GM19035 (cell line): Measurements from ENCODE around the gene GPR62.

Source experiments
- ATAC-seq: cut with Tn5 transposase; IDR thresholded peaks from one replicate; pipeline ENCODE4 v1.9.1; 2021; ENCODE audit not compliant: unreplicated experiment

Gene GPR62

DNA sequence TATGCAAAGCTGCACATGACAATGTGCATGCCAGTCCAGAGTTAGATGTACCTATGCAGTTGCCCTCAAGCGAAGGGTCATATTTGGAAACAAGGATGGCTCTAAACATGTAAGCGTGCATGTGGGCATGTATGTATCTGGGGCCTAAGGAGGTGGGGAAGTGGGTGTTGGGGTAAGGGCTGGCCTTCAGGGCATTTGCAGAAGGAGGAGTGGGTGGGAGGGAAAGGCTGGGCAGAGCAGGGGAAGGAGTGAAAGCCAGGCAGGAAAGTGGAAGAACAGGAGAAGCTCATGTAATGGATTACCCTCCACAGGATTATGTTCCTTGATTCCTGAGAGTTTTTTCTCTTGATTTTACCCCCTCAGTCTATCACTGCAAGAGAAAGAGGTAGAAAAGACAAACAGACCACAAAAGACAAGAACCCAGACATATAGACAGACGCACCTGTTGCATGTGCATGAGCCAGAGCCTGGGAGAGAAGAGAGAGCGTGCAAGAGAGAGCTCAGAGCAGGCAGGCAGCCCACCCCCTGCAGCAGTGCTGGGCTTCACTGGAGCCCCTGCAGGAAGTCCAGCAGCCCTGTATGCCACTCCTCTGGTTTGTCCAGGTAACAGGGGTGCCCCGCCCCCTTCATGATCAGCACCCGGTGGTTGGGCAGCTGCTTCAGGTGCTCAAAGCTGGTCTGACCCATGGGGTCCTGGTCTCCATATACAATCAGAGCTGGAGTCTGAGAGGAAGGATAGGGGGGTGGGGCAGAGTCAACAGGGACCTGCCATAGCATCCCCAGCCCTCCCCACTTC, 13.9 kb downstream of the GPR62 start:
- ATAC-seq: no peak

DNA sequence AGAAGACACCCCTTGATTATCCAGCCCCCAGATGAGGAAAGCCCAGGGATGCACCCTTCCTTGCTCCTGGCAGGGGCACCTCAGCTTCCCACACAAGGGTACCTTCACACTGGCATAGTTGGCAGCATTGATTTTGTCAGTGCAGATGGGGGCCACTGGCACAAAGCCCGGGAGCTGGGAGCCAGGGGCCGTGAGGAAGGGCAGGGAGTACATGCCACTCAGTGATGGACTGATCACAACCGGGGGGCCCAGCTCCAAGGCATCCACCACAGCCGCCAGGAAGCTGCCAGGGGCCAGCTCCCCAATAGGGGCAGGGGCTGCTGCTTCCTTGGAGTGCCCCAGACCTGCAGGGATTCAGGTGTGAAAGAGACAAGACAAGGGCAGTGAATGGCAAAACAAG, 14.7 kb downstream of the GPR62 start:
- no peak for ATAC-seq

- no peak for ATAC-seq
Measured at GRCh38 chr3:51970606-51971300, 15.6 kb downstream of the GPR62 start.

- no peak for ATAC-seq
Measured at GRCh38 chr3:51971350-51971749, 16.2 kb downstream of the GPR62 start.

DNA sequence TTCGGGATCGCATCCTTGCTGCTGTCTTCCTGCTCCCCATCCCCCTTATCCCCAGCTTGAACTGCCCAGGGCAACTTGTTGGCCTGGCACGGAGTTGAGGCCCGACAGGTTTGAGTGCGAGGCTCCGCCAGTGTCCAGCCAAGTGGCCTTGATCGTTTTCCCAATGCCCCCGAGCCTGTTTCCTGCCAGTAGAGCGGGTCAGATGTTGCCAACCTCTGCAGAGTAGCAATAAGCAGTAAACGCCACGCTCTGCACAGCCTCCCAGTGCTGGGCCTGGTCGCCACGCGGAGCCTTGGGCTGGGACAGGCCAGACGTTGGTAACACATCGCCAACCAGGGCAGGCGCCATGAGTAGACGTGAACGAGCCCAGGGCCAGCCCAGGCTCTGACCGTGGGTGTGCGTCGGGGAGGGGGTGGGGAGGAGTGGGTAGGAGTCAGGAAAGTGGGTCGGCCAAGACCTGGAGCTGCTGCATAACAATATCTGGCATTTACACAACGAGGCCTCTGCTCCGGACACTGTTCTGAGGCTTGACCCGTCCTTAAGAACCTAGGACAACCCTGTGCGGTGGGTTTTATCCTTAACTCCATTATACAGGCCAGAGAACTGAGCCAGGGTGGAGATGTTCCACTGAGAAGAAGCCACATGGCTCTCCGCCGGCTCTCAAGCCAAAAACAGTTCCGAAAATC, 19.2 kb downstream of the GPR62 start:
- peak; percentile 16 for ATAC-seq

DNA sequence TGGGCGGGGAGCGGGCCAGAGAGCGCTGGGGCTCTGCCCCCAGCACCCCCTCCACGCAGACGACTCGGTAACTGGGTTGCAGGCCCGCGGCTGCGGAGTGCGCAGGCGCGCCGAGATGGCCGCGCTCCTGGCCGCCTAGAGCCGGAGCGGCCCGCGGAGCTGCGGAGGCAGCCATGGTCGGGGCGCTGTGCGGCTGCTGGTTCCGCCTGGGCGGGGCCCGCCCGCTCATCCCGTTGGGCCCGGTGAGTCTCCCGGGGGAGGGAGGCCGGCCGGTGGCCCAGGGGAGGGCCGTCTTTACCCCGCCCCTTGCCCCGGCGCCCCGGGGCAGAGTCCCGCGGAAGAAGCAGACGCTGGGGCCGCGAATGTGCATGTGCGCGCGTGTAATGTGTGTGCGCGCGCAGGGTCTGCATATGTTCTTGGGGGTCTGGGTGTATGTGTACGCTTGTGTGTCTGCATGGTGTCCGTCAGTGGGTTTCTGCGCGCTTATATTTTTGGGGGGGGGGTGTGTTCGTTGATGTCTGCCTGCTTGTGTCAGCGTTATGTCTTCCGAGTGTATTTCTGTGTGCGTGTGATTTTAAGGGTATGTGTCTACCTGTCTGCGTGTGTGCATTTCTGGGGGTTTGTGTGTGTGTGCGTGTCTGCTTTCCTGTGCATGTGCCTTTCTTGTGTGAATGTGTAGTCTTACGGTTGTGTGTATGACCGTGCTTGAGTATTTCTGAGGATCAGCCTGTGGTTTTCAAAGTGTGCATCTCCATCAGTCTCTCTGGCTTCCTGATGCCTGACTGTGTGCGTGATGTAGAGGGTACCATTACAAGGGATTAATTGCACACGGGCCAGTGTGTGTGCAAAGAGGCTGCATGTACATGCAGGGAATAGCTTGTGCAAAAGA, 20.0 kb downstream of the GPR62 start, which contains the start of gene ABHD14A:
Gene ABHD14A, plus strand, starts transcription at position 102 of the 889 bp plus-strand sequence. Its CDS starts 72 bp downstream, at position 174.
- peak; percentile 74 for ATAC-seq

- no peak for ATAC-seq
Measured at GRCh38 chr3:51975852-51976549, 20.8 kb downstream of the GPR62 start.

- ATAC-seq: no peak
Measured at GRCh38 chr3:51977446-51978142, 22.4 kb downstream of the GPR62 start.

DNA sequence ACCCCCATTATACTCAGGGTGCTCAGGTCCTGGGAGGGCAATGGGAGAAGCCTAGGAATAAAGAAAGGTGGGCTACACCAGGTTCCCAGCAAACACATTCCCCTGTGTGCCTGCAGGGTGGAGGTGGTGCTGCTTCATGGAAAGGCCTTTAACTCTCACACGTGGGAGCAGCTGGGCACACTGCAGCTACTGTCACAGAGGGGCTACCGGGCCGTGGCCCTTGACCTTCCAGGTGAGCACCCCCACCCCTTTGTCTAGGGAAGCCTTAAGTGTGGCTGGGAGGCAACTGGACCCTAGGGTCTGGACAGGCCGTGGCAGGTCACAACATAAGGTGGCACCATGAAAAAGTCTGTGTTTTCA, 22.9 kb downstream of the GPR62 start:
- no peak for ATAC-seq

DNA sequence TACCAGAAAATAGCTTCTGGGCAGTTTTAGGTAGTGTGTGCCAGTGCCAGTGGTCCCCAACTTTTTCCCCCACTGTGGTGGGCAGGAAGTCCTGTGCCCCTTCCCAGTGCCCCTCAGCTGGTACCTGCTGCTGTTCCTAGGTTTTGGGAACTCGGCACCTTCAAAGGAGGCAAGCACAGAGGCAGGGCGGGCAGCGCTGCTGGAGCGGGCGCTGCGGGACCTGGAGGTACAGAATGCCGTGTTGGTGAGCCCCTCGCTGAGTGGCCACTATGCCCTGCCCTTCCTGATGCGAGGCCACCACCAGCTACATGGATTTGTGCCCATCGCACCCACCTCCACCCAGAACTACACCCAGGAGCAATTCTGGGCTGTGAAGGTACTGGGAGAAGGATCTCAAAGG, 25.1 kb downstream of the GPR62 start:
- no peak for ATAC-seq

DNA sequence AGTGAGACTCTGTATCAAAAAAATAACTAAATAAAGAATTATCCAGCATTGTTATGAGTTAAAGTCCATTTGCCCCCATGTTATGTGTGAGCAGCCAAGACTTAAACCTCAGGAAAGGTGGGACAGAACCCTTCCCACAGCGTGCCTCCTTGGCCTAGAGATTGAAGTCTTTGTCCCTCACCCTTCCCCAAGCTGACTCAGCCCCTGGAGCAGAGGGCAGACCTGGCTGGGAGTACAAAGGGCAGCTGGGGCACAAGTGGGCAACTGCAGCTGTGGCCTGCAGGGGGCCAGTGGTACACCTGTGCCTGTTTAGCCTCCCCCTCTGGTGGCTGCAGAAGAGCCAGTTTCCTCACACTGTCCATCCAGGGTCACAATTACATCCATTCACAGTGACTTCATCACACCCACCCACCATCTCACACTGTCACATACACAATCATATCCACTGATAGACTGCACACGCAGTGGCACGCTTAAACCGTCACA, 27.2 kb downstream of the GPR62 start:
- peak; percentile 37 for ATAC-seq

- peak; percentile 81 for ATAC-seq
Measured at GRCh38 chr3:51982838-51983577, 27.8 kb downstream of the GPR62 start, which contains the start of gene ACY1. Gene ACY1, plus strand, starts transcription at chr3:51983535. Its CDS starts 530 bp downstream, at chr3:51984065.

DNA sequence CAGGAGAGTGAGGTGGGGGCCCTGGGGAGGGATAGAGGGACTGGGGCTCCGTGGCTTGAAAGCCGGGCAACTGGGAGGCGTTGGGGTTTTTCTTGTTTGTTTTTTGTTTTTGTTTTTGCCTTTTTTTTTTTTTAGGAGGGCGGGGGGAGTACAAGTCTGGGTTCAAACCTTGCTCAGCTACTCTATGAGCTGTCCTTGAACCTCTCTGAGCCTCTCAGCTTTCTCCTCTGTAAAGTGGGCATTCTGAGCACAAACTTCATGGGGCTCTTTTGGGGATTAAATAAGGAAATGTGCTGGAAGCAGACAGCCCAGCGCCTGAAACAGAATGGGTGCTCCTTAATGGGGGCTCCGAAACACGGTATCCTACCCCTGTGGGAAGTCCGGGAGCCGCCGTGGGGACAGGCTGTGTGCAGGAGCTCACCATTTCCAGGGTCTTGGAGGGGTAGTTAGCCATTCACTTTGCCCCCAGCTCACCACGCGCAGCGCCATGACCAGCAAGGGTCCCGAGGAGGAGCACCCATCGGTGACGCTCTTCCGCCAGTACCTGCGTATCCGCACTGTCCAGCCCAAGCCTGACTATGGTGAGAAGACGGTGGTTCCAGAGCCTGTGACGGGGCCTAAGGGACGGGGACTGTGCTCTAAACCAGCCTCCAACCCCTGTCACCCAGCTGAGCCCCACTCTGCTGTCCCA, 28.5 kb downstream of the GPR62 start:
- no peak for ATAC-seq

- no peak for ATAC-seq
Measured at GRCh38 chr3:51984269-51984647, 29.1 kb downstream of the GPR62 start.

DNA sequence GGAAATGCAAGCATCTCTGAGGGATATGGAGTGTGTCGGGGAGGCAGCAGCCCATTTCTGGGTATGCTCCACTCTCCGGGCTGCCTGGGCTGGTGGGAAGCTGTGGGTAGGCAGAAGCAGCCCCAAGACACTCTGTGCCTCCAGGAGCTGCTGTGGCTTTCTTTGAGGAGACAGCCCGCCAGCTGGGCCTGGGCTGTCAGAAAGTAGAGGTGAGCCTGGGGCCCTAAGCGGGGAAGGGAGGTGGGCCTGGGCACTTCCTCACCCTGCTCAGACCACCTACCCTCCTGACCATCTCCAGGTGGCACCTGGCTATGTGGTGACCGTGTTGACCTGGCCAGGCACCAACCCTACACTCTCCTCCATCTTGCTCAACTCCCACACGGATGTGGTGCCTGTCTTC, 29.9 kb downstream of the GPR62 start:
- ATAC-seq: no peak

GRCh38 chr3:51986010-51986947, 31.1 kb downstream of the GPR62 start:
- no peak for ATAC-seq

DNA sequence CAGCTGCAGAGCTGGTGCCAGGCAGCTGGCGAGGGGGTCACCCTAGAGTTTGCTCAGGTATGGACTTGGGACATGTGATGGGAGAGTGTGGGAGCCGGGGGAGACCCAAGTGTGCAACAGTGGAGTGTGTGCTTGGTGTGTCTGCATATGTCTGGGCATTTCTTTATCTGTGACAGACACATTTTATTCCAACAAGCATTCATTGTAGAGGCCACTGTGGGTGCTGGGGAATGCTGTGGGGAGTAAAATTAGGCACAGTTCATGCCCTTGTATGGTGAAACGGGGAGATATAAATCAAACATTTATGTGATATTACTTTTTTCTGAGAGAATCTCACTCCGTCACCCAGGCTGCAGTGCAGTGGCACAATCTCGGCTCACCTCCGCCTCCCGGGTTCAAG, 32.4 kb downstream of the GPR62 start:
- no peak for ATAC-seq
